GM12878 (cell line): ENCODE results near the gene C6orf120. TPM values are rescaled to one million over a fixed set of nuclear protein-coding genes. Genes with fewer than 3 reads are reported as not detected.

ENCODE experiments used
- ATAC-seq: fragments of 200-7000 bp; cut with Tn5 transposase; 3 replicates; pipeline ENCODE4 v1.9.1; 2020; ENCODE audit warnings: mild to moderate bottlenecking, moderate library complexity
- BruUV-seq: library from RNA; stranded (reverse); fragments of 400-500 nt; replicated peaks from 2 replicates; lab custom pipeline; 2021; lab: Mats Ljungman, UMichigan
- CTCF ChIA-PET: fragments of 300-600 bp; sonication (Branson Sonifier 250); formaldehyde crosslinking; extraction: SDS; loops from one replicate; lab custom pipeline; 2021; ENCODE audit warnings: inconsistent platforms; lab: Yijun Ruan, JAX
- POLR2A ChIA-PET: fragments of 350-600 bp; formaldehyde crosslinking; extraction: SDS; loops from one replicate; lab custom pipeline; 2021; ENCODE audit warnings: inconsistent platforms; lab: Charles Lee
- RAD21 ChIA-PET: fragments of 300-600 bp; sonication (Branson Sonifier 250); formaldehyde crosslinking; loops from one replicate; lab custom pipeline; 2023; ENCODE audit warnings: antibody characterized with exemption; ENCODE audit not compliant: unreplicated experiment; lab: Charles Lee
- SMC1A ChIA-PET: fragments of 300-600 bp; sonication (Branson Sonifier 250); formaldehyde crosslinking; loops from one replicate; lab custom pipeline; 2023; ENCODE audit not compliant: unreplicated experiment, uncharacterized antibody; lab: Charles Lee
- DNase-seq: peaks from one replicate; pipeline ENCODE4 v3.0.0-alpha.2; 2011; ENCODE audit warnings: low read depth, low spot score
- FAIRE-seq: peaks from 3 replicates; lab custom pipeline; 2011; peaks lifted over from hg19 to GRCh38; lab: Jason Lieb, UNC
- H2AFZ ChIP-seq: 2 replicates; pipeline ENCODE4 v1.6.0; 2011; ENCODE audit warnings: low read depth, low read length, control low read depth; ENCODE audit not compliant: control insufficient read depth
- H3K27ac ChIP-seq: 2 replicates; pipeline ENCODE4 v1.5.1; 2011; ENCODE audit warnings: control low read depth; ENCODE audit not compliant: control insufficient read depth, insufficient read depth
- H3K27me3 ChIP-seq, 2 experiments: replicated peaks in 1 of 2; 2 replicates each; pipeline versions ENCODE4 v1.6.0 to v1.6.1; 2011; ENCODE audit warnings: low read length in 1 of 2; ENCODE audit not compliant: control insufficient read depth in 2 of 2, insufficient read depth in 2 of 2
- H3K36me3 ChIP-seq, 2 experiments: 2 replicates each; pipeline ENCODE4 v1.5.1; 2011; ENCODE audit warnings: low read length in 1 of 2; ENCODE audit not compliant: control insufficient read depth in 2 of 2, insufficient read depth in 2 of 2
- H3K4me1 ChIP-seq: 2 replicates; pipeline ENCODE4 v1.6.1; 2011; ENCODE audit warnings: mild to moderate bottlenecking, low read length, moderate library complexity, mixed read lengths; ENCODE audit not compliant: control insufficient read depth, insufficient read depth
- H3K4me2 ChIP-seq: 2 replicates; pipeline ENCODE4 v1.6.0; 2011; ENCODE audit warnings: control low read depth; ENCODE audit not compliant: control insufficient read depth, insufficient read depth
- H3K4me3 ChIP-seq: fragments of 200-600 bp; sonication (generic); 2 replicates; pipeline ENCODE4 v1.5.1; 2016
- H3K79me2 ChIP-seq: 2 replicates; pipeline ENCODE4 v1.6.0; 2011; ENCODE audit warnings: low read length; ENCODE audit not compliant: control insufficient read depth, insufficient read depth
- H3K9ac ChIP-seq: 2 replicates; pipeline ENCODE4 v1.8.0; 2011; ENCODE audit warnings: low read length, control low read depth, mixed read lengths; ENCODE audit not compliant: control insufficient read depth, insufficient read depth
- H3K9me3 ChIP-seq: replicated peaks from 3 replicates; pipeline ENCODE4 v1.5.1; 2011; ENCODE audit warnings: mild to moderate bottlenecking, low read length; ENCODE audit not compliant: control insufficient read depth, insufficient read depth
- H4K20me1 ChIP-seq: 2 replicates; pipeline ENCODE4 v1.6.0; 2011; ENCODE audit not compliant: control insufficient read depth, insufficient read depth
- ATF7 ChIP-seq: fragments of 450-650 bp; IDR thresholded peaks from 2 replicates; pipeline ENCODE4 v1.6.1; 2016; ENCODE audit warnings: low read depth, mild to moderate bottlenecking
- BCL11A ChIP-seq: IDR thresholded peaks from 2 replicates; pipeline ENCODE4 v1.6.1; 2011; ENCODE audit warnings: low read depth, low read length
- BMI1 ChIP-seq: fragments of 450-650 bp; IDR thresholded peaks from 2 replicates; pipeline ENCODE4 v1.6.1; 2016; ENCODE audit warnings: mild to moderate bottlenecking, moderate library complexity, borderline replicate concordance
- CEBPB ChIP-seq, 2 experiments: fragments of 150-350 bp in 1 of 2; IDR thresholded peaks; 2 replicates each; pipeline ENCODE4 v1.6.1; 2012 to 2014; ENCODE audit warnings: low read depth in 2 of 2, low read length in 2 of 2, borderline replicate concordance in 1 of 2, inconsistent platforms in 1 of 2
- CHD1 ChIP-seq: IDR thresholded peaks from 2 replicates; pipeline ENCODE4 v1.6.1; 2012; ENCODE audit warnings: low read depth, low read length, improper control_type of control experiment
- CREB1 ChIP-seq: IDR thresholded peaks from 2 replicates; pipeline ENCODE4 v1.6.1; 2012; ENCODE audit warnings: low read depth, mild to moderate bottlenecking, inconsistent platforms
- ELK1 ChIP-seq: IDR thresholded peaks from 2 replicates; pipeline ENCODE4 v1.6.1; 2012; ENCODE audit warnings: low read depth, low read length, improper control_type of control experiment
- EZH2 ChIP-seq: IDR thresholded peaks from 2 replicates; pipeline ENCODE4 v1.6.1; 2012; ENCODE audit warnings: low read depth, mild to moderate bottlenecking, control low read depth, inconsistent platforms, low read length, borderline replicate concordance; ENCODE audit not compliant: control insufficient read depth
- KAT2A ChIP-seq: conservative IDR thresholded peaks from 2 replicates; pipeline ENCODE4 v1.6.1; 2011; ENCODE audit warnings: low read depth, low read length; ENCODE audit not compliant: control insufficient read depth
- LARP7 ChIP-seq: fragments of 450-650 bp; IDR thresholded peaks from 2 replicates; pipeline ENCODE4 v1.6.1; 2017; ENCODE audit warnings: mild to moderate bottlenecking
- MAX ChIP-seq: IDR thresholded peaks from 2 replicates; pipeline ENCODE4 v1.6.1; 2012; ENCODE audit warnings: low read depth, low read length, improper control_type of control experiment
- MEF2B ChIP-seq: fragments of 450-650 bp; IDR thresholded peaks from 2 replicates; pipeline ENCODE4 v1.6.1; 2018; ENCODE audit warnings: mild to moderate bottlenecking, moderate library complexity; ENCODE audit not compliant: partially characterized antibody, poor library complexity, severe bottlenecking
- RFX5 ChIP-seq: IDR thresholded peaks from 2 replicates; pipeline ENCODE4 v1.6.1; 2011; ENCODE audit warnings: low read depth, low read length, improper control_type of control experiment
- STAT1 ChIP-seq: fragments of 450-650 bp; conservative IDR thresholded peaks from 2 replicates; pipeline ENCODE4 v1.6.1; 2014; ENCODE audit warnings: antibody characterized with exemption, mild to moderate bottlenecking
- ZSCAN29 ChIP-seq: fragments of 450-650 bp; IDR thresholded peaks from 2 replicates; pipeline ENCODE4 v1.6.1; 2017; ENCODE audit warnings: mild to moderate bottlenecking, moderate library complexity
- WGBS: methylation state at CpG from one replicate; pipeline ENCODE4 v1.1.6; 2016; ENCODE audit warnings: low lambda C conversion rate; ENCODE audit not compliant: insufficient replicate concordance, insufficient coverage; ENCODE audit errors: missing lambda C conversion rate; 5-methylcytosine and 5-hydroxymethylcytosine counted together
- in situ Hi-C: fragments of 300-500 bp; cut with MboI; formaldehyde crosslinking; loops from 9 replicates; pipeline ENCODE4 v1.14.3; 2018; ENCODE audit warnings: mixed read lengths
- intact Hi-C: fragments of 100-400 bp; cut with micrococcal nuclease; formaldehyde crosslinking; loops from one replicate; pipeline ENCODE4 v1.14.2; 2022; ENCODE audit not compliant: unreplicated experiment
- polyA plus RNA-seq, 11 experiments: library from polyadenylated mRNA; depleted of rRNA in 4 of 11; unstranded in 6 of 11; stranded (reverse) in 5 of 11; fragments of >200 nt; fragmentation: Nextera tagmentation in 4 of 11; fragmentation: Illumina TruSeq in 1 of 11; extraction: Ambion mirVana in 4 of 11; extraction: Trizol in 1 of 11; gene quantifications; 1 replicate in 1 of 11; 2 replicates in 10 of 11; pipeline versions ENCODE4 v1.2.1 to v1.2.3, GENCODE V29; 2011 to 2016; ENCODE audit warnings: inconsistent platforms in 2 of 11, missing spikeins in 2 of 11, low read depth in 1 of 11
- total RNA-seq, 4 experiments: library from RNA; depleted of rRNA in 3 of 4; stranded (reverse); fragments of >200 nt in 3 of 4; fragmentation: Illumina TruSeq in 1 of 4; extraction: Trizol in 1 of 4; gene quantifications; 2 replicates each; pipeline versions ENCODE4 v1.2.1 to v1.2.3, GENCODE V29; 2013 to 2021
- TF ChIP-seq, protein P1 (sequence below): fragments of 450-650 bp; IDR thresholded peaks from 2 replicates; pipeline ENCODE4 v1.6.1; 2018; ENCODE audit warnings: mild to moderate bottlenecking, low read depth, moderate library complexity; ENCODE audit not compliant: partially characterized antibody

Gene C6orf120
- total and polyA plus RNA-seq, 10 of the 15 experiments (the other 5 are each of a cell fraction or from before 2014, with no cell fraction given): 3.6 to 23.9 (median 18.2) TPM

- Histone ChIP-seq H3K4me3 (no peak overlapping the region), H3K4me2 (no peak overlapping the region), H3K79me2 (no peaks in the 10 kb centered on the region), H3K36me3 (peaks cover 0 to 4% of the 10 kb centered on the region in 2 experiments; a peak in 2 of 4 replicates), H3K9ac (no peak overlapping the region), H3K27me3 (no peaks in the 10 kb centered on the region), H2AFZ (no peak overlapping the region), H3K9me3 (no peaks in the 10 kb centered on the region), H3K4me1 (no peaks in the 10 kb centered on the region), H4K20me1 (no peaks in the 10 kb centered on the region), H3K27ac (no peak overlapping the region)
- no peak for TF ChIP-seq BCL11A
- no peak for TF ChIP-seq ATF7
- no peak for TF ChIP-seq ELK1
- TF ChIP-seq LARP7: no peak
- no peak for TF ChIP-seq EZH2
- TF ChIP-seq RFX5: no peak
- ChIA-PET RAD21 (no interaction called here), POLR2A (no interaction called here), SMC1A (no interaction called here), CTCF (no interaction called here)
- ATAC-seq (no peak), DNase-seq (no peak), FAIRE-seq (no peak)
- in situ Hi-C loops (no loop called here), intact Hi-C loops (no loop called here)
- WGBS: 100% methylated on average over 5 of the region's 5 CpGs
- BruUV-seq: no TSS peak
Measured at GRCh38 chr6:169671563-169671962, 30.4 kb upstream of the C6orf120 start.

DNA sequence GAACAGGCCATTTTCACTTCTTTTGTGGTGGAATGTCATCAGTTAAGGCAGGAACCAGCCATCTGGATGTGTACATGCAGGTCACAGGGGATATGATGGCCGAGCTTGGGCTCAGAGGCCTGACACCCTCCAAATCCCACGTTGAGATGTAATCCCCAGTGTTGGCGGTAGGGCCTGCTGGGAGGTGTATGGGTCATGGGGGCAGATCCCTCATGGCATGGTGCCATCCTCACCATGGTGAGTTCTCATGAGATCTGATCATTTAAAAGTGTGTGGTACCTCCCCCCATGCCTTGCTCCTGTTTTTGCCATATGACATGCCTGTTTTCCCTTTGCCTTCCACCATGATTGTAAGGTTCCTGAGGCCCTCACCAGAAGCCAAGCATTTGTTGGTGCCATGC lies 26.9 kb upstream of the C6orf120 start:
- 82% methylated on average over 3 of the region's 3 CpGs for WGBS
- Histone ChIP-seq H2AFZ (no peak overlapping the region), H3K4me1 (no peaks in the 10 kb centered on the region), H3K27ac (no peak overlapping the region), H4K20me1 (no peaks in the 10 kb centered on the region), H3K4me3 (no peak overlapping the region), H3K79me2 (no peaks in the 10 kb centered on the region), H3K27me3 (no peaks in the 10 kb centered on the region), H3K9me3 (no peaks in the 10 kb centered on the region), H3K36me3 (no peaks in the 10 kb centered on the region), H3K9ac (no peak overlapping the region), H3K4me2 (no peak overlapping the region)
- DNase-seq (no peak), FAIRE-seq (no peak), ATAC-seq (no peak)
- intact Hi-C loops: no loop called here
- SMC1A ChIA-PET: no interaction called here
- RAD21 ChIA-PET: no interaction called here
- POLR2A ChIA-PET: no interaction called here
- no TSS peak for BruUV-seq
- CTCF ChIA-PET: no interaction called here
- in situ Hi-C loops: no loop called here
- TF ChIP-seq BMI1: no peak
- no peak for TF ChIP-seq KAT2A
- TF ChIP-seq CHD1: no peak
- no peak for TF ChIP-seq MEF2B
- no peak for TF ChIP-seq ZSCAN29
- TF ChIP-seq, protein P1, sequence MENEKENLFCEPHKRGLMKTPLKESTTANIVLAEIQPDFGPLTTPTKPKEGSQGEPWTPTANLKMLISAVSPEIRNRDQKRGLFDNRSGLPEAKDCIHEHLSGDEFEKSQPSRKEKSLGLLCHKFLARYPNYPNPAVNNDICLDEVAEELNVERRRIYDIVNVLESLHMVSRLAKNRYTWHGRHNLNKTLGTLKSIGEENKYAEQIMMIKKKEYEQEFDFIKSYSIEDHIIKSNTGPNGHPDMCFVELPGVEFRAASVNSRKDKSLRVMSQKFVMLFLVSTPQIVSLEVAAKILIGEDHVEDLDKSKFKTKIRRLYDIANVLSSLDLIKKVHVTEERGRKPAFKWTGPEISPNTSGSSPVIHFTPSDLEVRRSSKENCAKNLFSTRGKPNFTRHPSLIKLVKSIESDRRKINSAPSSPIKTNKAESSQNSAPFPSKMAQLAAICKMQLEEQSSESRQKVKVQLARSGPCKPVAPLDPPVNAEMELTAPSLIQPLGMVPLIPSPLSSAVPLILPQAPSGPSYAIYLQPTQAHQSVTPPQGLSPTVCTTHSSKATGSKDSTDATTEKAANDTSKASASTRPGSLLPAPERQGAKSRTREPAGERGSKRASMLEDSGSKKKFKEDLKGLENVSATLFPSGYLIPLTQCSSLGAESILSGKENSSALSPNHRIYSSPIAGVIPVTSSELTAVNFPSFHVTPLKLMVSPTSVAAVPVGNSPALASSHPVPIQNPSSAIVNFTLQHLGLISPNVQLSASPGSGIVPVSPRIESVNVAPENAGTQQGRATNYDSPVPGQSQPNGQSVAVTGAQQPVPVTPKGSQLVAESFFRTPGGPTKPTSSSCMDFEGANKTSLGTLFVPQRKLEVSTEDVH: no peak
- no peak for TF ChIP-seq CEBPB (IDR thresholded peaks at IDR 0.05; ENCODE audit: borderline replicate concordance in 1 of 2, low read depth in 2 of 2, low read length in 2 of 2)
- TF ChIP-seq CREB1: no peak
- no peak for TF ChIP-seq MAX
- no peak for TF ChIP-seq STAT1
